HCT116 (cell line): ENCODE measurements around the gene FTMT. TPM values are rescaled to one million over a fixed set of nuclear protein-coding genes. Genes with fewer than 3 reads are reported as not detected.
"Not testable (repeated sequence)": the region's sequence is repeated elsewhere in the genome, so short reads cannot be mapped to it uniquely, and the experiment has no call there.

Experiments
- ATAC-seq: fragments of 200-7000 bp; cut with Tn5 transposase; 2 replicates; pipeline ENCODE4 v1.9.1; 2020; ENCODE audit warnings: mild to moderate bottlenecking, moderate library complexity
- Bru-seq: library from RNA; stranded (reverse); fragments of 400-500 nt; gene quantifications from one replicate; lab custom pipeline; 2021; lab: Mats Ljungman, UMichigan
- BruChase-seq, 2 experiments: library from RNA; stranded (reverse); fragments of 400-500 nt; gene quantifications; one replicate each; lab custom pipeline; 2021; lab: Mats Ljungman, UMichigan
- BruUV-seq: library from RNA; stranded (reverse); fragments of 400-500 nt; replicated peaks from 2 replicates; lab custom pipeline; 2021; lab: Mats Ljungman, UMichigan
- CTCF ChIA-PET: fragments of 300-600 bp; sonication (Branson Sonifier 250); formaldehyde crosslinking; loops from one replicate; lab custom pipeline; 2021; ENCODE audit warnings: antibody characterized with exemption; lab: Charles Lee
- POLR2A ChIA-PET: fragments of 300-600, 350-600 bp; sonication (Branson Sonifier 250); formaldehyde crosslinking; loops from one replicate; lab custom pipeline; 2021; ENCODE audit warnings: antibody characterized with exemption; lab: Charles Lee
- RAD21 ChIA-PET, 2 experiments: fragments of 300-600 bp; sonication (Branson Sonifier 250); formaldehyde crosslinking; loops; one replicate each; lab custom pipeline; 2023; ENCODE audit warnings: low total read pairs in 2 of 2; ENCODE audit not compliant: uncharacterized antibody in 2 of 2, unreplicated experiment in 2 of 2, low non-redundant PET in 1 of 2; lab: Charles Lee
- DNase-seq: peaks from one replicate; pipeline ENCODE4 v3.0.0-alpha.2; 2010; ENCODE audit warnings: low read depth, low spot score
- H2AFZ ChIP-seq: fragments of 200-600 bp; shearing (Covaris generic), sonication (generic); 2 replicates; pipeline ENCODE4 v1.6.1; 2017; ENCODE audit warnings: low read depth, mixed run types, mixed read lengths, antibody characterized with exemption, low read length; ENCODE audit not compliant: poor library complexity, severe bottlenecking
- H3K27ac ChIP-seq: 2 replicates; pipeline ENCODE4 v1.5.1; 2012; ENCODE audit warnings: low read depth, low read length
- H3K27me3 ChIP-seq: fragments of 200-600 bp; sonication (generic); 2 replicates; pipeline ENCODE4 v1.6.1; 2016; ENCODE audit warnings: mixed run types, low read length, mixed read lengths; ENCODE audit not compliant: insufficient read depth
- H3K36me3 ChIP-seq, 2 experiments: fragments of 200-500 bp in 1 of 2; fragments of 200-600 bp in 1 of 2; sonication (Bioruptor generic) in 1 of 2; sonication (generic) in 1 of 2; 2 replicates each; pipeline versions ENCODE4 v1.5.1 to v1.6.1; 2014 to 2016; ENCODE audit warnings: low read length in 2 of 2, inconsistent platforms in 1 of 2, mixed read lengths in 1 of 2, mixed run types in 1 of 2; ENCODE audit not compliant: insufficient read depth in 2 of 2, control insufficient read depth in 1 of 2
- H3K4me1 ChIP-seq, 2 experiments: fragments of 200-600 bp in 1 of 2; sonication (generic) in 1 of 2; 2 replicates each; pipeline versions ENCODE4 v1.5.1 to v1.6.1; 2012 to 2017; ENCODE audit warnings: low read length in 2 of 2, inconsistent platforms in 1 of 2, mild to moderate bottlenecking in 1 of 2, mixed read lengths in 1 of 2, mixed run types in 1 of 2, moderate library complexity in 1 of 2; ENCODE audit not compliant: insufficient read depth in 2 of 2, control insufficient read depth in 1 of 2
- H3K4me2 ChIP-seq: fragments of 200-600 bp; sonication (generic); 2 replicates; pipeline ENCODE4 v1.6.1; 2017; ENCODE audit warnings: mixed run types, low read length, mixed read lengths
- H3K4me3 ChIP-seq, 2 experiments: fragments of 200-600 bp in 1 of 2; sonication (generic) in 1 of 2; replicated peaks in 1 of 2; 2 replicates each; pipeline ENCODE4 v1.5.1; 2011 to 2016; ENCODE audit warnings: low read length in 2 of 2, control low read depth in 1 of 2, low read depth in 1 of 2, mild to moderate bottlenecking in 1 of 2, mixed read lengths in 1 of 2, mixed run types in 1 of 2
- H3K79me2 ChIP-seq: fragments of 200-600 bp; sonication (generic); 2 replicates; pipeline ENCODE4 v1.6.1; 2017; ENCODE audit warnings: mild to moderate bottlenecking, mixed run types, low read length, moderate library complexity, mixed read lengths; ENCODE audit not compliant: insufficient read depth
- H3K9ac ChIP-seq: fragments of 200-600 bp; sonication (generic); 2 replicates; pipeline ENCODE4 v1.6.1; 2016; ENCODE audit warnings: low read length, mixed read lengths
- H3K9me2 ChIP-seq: fragments of 200-600 bp; sonication (generic), shearing (Covaris generic); 2 replicates; pipeline ENCODE4 v1.6.1; 2017; ENCODE audit warnings: mixed run types, mild to moderate bottlenecking, moderate library complexity; ENCODE audit not compliant: insufficient read depth
- H3K9me3 ChIP-seq, 2 experiments: fragments of 200-500 bp in 1 of 2; fragments of 200-600 bp in 1 of 2; sonication (Bioruptor generic) in 1 of 2; sonication (generic) in 1 of 2; 2 replicates each; pipeline ENCODE4 v1.6.1; 2014 to 2017; ENCODE audit warnings: low read length in 2 of 2, mixed read lengths in 2 of 2, inconsistent platforms in 1 of 2, low read depth in 1 of 2, mild to moderate bottlenecking in 1 of 2, mixed run types in 1 of 2, moderate library complexity in 1 of 2; ENCODE audit not compliant: control insufficient read depth in 1 of 2, insufficient read depth in 1 of 2
- H4K20me1 ChIP-seq: fragments of 200-600 bp; sonication (generic), shearing (Covaris generic); 2 replicates; pipeline ENCODE4 v1.6.1; 2017; ENCODE audit warnings: mixed run types, mild to moderate bottlenecking, moderate library complexity; ENCODE audit not compliant: insufficient read depth
- CBX3 ChIP-seq: IDR thresholded peaks from 2 replicates; pipeline ENCODE4 v1.6.1; 2012; ENCODE audit warnings: low read depth
- CTCF ChIP-seq, 3 experiments: fragments of 200-600 bp in 1 of 3; sonication (generic) in 1 of 3; IDR thresholded peaks in 2 of 3; conservative IDR thresholded peaks in 1 of 3; 2 replicates each; pipeline ENCODE4 v1.5.1; 2012 to 2017; ENCODE audit warnings: low read depth in 2 of 3, low read length in 2 of 3, antibody characterized with exemption in 1 of 3, borderline replicate concordance in 1 of 3, control low read depth in 1 of 3, mild to moderate bottlenecking in 1 of 3, mixed read lengths in 1 of 3, mixed run types in 1 of 3, moderate library complexity in 1 of 3; ENCODE audit not compliant: insufficient read depth in 1 of 3
- EGR1 ChIP-seq: IDR thresholded peaks from 2 replicates; pipeline ENCODE4 v1.6.1; 2012; ENCODE audit warnings: low read depth
- EZH2 ChIP-seq: fragments of 200-600 bp; sonication (generic); IDR thresholded peaks from 2 replicates; pipeline ENCODE4 v1.6.1; 2017; ENCODE audit warnings: antibody characterized with exemption, mixed run types
- EZH2phosphoT487 ChIP-seq: fragments of 200-600 bp; IDR thresholded peaks from 2 replicates; pipeline ENCODE4 v1.6.1; 2018; ENCODE audit warnings: antibody characterized with exemption, borderline replicate concordance
- POLR2AphosphoS5 ChIP-seq: IDR thresholded peaks from 2 replicates; pipeline ENCODE4 v1.6.1; 2011; ENCODE audit warnings: mild to moderate bottlenecking, low read depth, low read length, moderate library complexity
- YY1 ChIP-seq: IDR thresholded peaks from 2 replicates; pipeline ENCODE4 v1.6.1; 2011; ENCODE audit warnings: low read length, low read depth, moderate library complexity, mild to moderate bottlenecking; ENCODE audit not compliant: insufficient replicate concordance; ENCODE audit errors: extremely low read depth
- intact Hi-C: fragments of 100-400 bp; cut with micrococcal nuclease; formaldehyde crosslinking; loops from 2 replicates; pipeline ENCODE4 v1.10.0; 2022
- long read RNA-seq: library from polyadenylated mRNA; unstranded; transcript quantifications from one replicate; pipeline ENCODE4 v2.0.0, GENCODE V29; 2021; ENCODE audit not compliant: unreplicated experiment
- polyA plus RNA-seq: library from polyadenylated mRNA; unstranded; fragments of >200 nt; gene quantifications from 2 replicates; pipeline ENCODE4 v1.2.1, GENCODE V29; 2012; ENCODE audit warnings: missing spikeins
- total RNA-seq: library from RNA; stranded (reverse); gene quantifications from one replicate; pipeline ENCODE4 v1.2.1, GENCODE V29; 2021; ENCODE audit not compliant: unreplicated experiment
- TF ChIP-seq, protein P1 (sequence below): IDR thresholded peaks from 2 replicates; pipeline ENCODE4 v1.6.1; 2012

FTMT gene
- total RNA-seq (not detected), Bru-seq, nascent RNA (not detected), BruChase-seq, experiment 1, labeled RNA remaining after a 6-hour chase (not detected), BruChase-seq, experiment 2, labeled RNA remaining after a 2-hour chase (not detected)
- not detected in 2 replicates for polyA plus RNA-seq
- long read RNA-seq = 0 reads

DNA sequence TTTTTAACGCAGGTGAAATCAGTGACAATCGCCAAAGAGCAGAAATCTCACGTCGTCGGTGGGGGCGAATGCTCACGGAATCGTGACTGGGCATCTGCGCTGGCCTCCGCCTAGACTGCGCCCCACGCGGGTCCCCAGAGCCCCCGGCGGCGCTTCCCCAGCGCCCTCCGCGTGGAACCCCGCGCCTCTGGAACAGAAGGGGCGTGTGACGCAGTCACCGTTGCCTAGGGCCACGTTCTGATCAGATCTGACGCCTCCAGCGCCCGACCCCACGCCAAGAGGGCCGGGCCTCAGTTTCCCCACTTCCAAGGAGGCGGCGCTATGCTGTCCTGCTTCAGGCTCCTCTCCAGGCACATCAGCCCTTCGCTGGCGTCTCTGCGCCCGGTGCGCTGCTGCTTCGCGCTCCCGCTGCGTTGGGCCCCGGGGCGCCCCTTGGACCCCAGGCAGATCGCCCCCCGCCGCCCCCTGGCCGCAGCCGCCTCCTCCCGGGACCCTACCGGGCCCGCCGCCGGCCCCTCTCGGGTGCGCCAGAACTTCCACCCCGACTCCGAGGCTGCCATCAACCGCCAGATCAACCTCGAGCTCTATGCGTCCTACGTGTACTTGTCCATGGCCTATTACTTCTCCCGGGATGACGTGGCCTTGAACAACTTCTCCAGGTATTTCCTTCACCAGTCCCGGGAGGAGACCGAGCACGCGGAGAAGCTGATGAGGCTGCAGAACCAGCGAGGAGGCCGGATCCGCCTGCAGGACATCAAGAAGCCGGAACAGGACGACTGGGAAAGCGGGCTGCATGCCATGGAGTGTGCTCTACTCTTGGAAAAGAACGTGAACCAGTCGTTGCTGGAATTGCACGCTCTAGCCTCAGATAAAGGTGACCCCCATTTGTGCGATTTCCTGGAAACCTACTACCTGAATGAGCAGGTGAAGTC, at the start of gene FTMT:
Gene FTMT (plus strand): TSS at position 240 of the 932 bp plus-strand sequence. CDS start 82 bp downstream, at position 322.
- TF ChIP-seq POLR2AphosphoS5 (no peak), YY1 (no peak), CTCF (IDR thresholded peaks at IDR 0.05 in 2 of 3, conservative IDR thresholded peaks at IDR 0.05 in 1 of 3; ENCODE audit: borderline replicate concordance in 1 of 3, insufficient read depth in 1 of 3, low read depth in 2 of 3, low read length in 2 of 3) (no peak), EZH2phosphoT487 (no peak), CBX3 (no peak), EZH2 (no peak), EGR1 (no peak)
- TF ChIP-seq, protein P1, sequence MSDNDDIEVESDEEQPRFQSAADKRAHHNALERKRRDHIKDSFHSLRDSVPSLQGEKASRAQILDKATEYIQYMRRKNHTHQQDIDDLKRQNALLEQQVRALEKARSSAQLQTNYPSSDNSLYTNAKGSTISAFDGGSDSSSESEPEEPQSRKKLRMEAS = no peak
- ChIA-PET CTCF (no interaction called here), RAD21 (no interaction called here), POLR2A (no interaction called here)
- no peaks in the 10 kb centered on the region for H3K36me3 ChIP-seq
- intact Hi-C loops = no loop called here
- no peaks in the 10 kb centered on the region for H3K79me2 ChIP-seq
- no TSS peak for BruUV-seq
- H3K9me3 ChIP-seq = no peaks in the 10 kb centered on the region
- no peak within 1 kb of the TSS for H3K27ac ChIP-seq
- no peak for DNase-seq
- H3K27me3 ChIP-seq = no peaks in the 10 kb centered on the region
- no peak within 1 kb of the TSS for H3K4me2 ChIP-seq
- no peak within 1 kb of the TSS for H2AFZ ChIP-seq
- ATAC-seq = no peak
- no peaks in the 10 kb centered on the region for H3K9me2 ChIP-seq
- H3K9ac ChIP-seq = no peak within 1 kb of the TSS
- H3K4me3 ChIP-seq = no peak within 1 kb of the TSS
- H4K20me1 ChIP-seq = no peaks in the 10 kb centered on the region
- no peaks in the 10 kb centered on the region for H3K4me1 ChIP-seq

DNA sequence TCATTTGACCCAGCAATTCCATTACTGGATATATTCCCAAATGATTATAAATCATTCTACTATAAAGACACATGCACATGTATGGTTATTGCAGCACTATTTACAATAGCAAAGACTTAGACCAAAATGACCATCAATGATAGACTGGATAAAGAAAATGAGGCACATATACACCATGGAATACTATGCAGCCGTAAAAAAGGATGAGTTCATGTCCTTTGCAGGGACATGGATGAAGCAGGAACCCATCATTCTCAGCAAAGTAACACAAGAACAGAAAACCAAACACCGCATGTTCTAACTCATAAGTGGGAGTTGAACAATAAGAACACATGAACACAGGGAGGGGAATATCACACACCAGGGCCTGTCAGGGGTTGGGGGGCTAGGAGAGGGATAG, 46.4 kb upstream of the FTMT start:
- ATAC-seq, intact Hi-C loops, CTCF ChIA-PET: not testable (repeated sequence)

More for the DNA sequence above, 46.4 kb upstream of the FTMT start:
- H4K20me1 ChIP-seq, POLR2A ChIA-PET, H3K9ac ChIP-seq, H3K4me2 ChIP-seq, RAD21 ChIA-PET, BruUV-seq, H3K27ac ChIP-seq, H3K36me3 ChIP-seq, H3K4me3 ChIP-seq, H3K79me2 ChIP-seq, DNase-seq, H3K9me2 ChIP-seq, H3K4me1 ChIP-seq, H3K27me3 ChIP-seq, H3K9me3 ChIP-seq, H2AFZ ChIP-seq: not testable (repeated sequence)
